Panc1 (cell line): Measurements from ENCODE around the gene DOK7. TPM values are rescaled to one million over a fixed set of nuclear protein-coding genes. Genes with fewer than 3 reads are reported as not detected.

Experiments used
- ATAC-seq: fragments of 200-7000 bp; cut with Tn5 transposase; 2 replicates; pipeline ENCODE4 v1.9.1; 2020; ENCODE audit warnings: mild to moderate bottlenecking, moderate library complexity
- BruUV-seq: library from RNA; stranded (reverse); fragments of 400-500 nt; replicated peaks from 2 replicates; lab custom pipeline; 2021; lab: Mats Ljungman, UMichigan
- CTCF ChIA-PET: fragments of 300-600 bp; sonication (Branson Sonifier 250); formaldehyde crosslinking; loops from one replicate; lab custom pipeline; 2022; ENCODE audit warnings: antibody characterized with exemption; lab: Charles Lee
- POLR2A ChIA-PET: fragments of 300-600 bp; sonication (Branson Sonifier 250); formaldehyde crosslinking; loops from one replicate; lab custom pipeline; 2022; ENCODE audit warnings: antibody characterized with exemption; lab: Charles Lee
- DNase-seq: peaks from one replicate; pipeline ENCODE4 v3.0.0-alpha.2; 2010; ENCODE audit warnings: low read depth, low spot score
- H3K27ac ChIP-seq: 2 replicates; pipeline ENCODE4 v1.5.1; 2011; ENCODE audit warnings: mild to moderate bottlenecking, low read length, inconsistent platforms
- H3K27me3 ChIP-seq: fragments of 200-500 bp; sonication (Bioruptor generic); 2 replicates; pipeline ENCODE4 v1.6.0; 2014; ENCODE audit warnings: low read length, inconsistent platforms; ENCODE audit not compliant: control insufficient read depth, insufficient read depth
- H3K36me3 ChIP-seq: fragments of 200-500 bp; sonication (Bioruptor generic); 2 replicates; pipeline ENCODE4 v1.5.1; 2014; ENCODE audit warnings: inconsistent platforms, mild to moderate bottlenecking, low read length, moderate library complexity; ENCODE audit not compliant: control insufficient read depth, insufficient read depth
- H3K4me1 ChIP-seq: 2 replicates; pipeline ENCODE4 v1.5.1; 2011; ENCODE audit warnings: inconsistent platforms, mild to moderate bottlenecking, low read length, moderate library complexity; ENCODE audit not compliant: control insufficient read depth, insufficient read depth
- H3K4me3 ChIP-seq, 2 experiments: 2 replicates each; pipeline ENCODE4 v1.5.1; 2011 to 2012; ENCODE audit warnings: low read depth in 2 of 2, low read length in 2 of 2, mild to moderate bottlenecking in 2 of 2, inconsistent platforms in 1 of 2, moderate library complexity in 1 of 2
- H3K9me3 ChIP-seq: fragments of 200-500 bp; sonication (Bioruptor generic); 2 replicates; pipeline ENCODE4 v1.5.1; 2014; ENCODE audit warnings: low read depth, mild to moderate bottlenecking, inconsistent platforms, low read length, moderate library complexity; ENCODE audit not compliant: control insufficient read depth, insufficient read depth
- POLR2AphosphoS5 ChIP-seq: IDR thresholded peaks from 2 replicates; pipeline ENCODE4 v1.6.1; 2012; ENCODE audit warnings: mild to moderate bottlenecking, low read depth, low read length, moderate library complexity
- SIN3A ChIP-seq: IDR thresholded peaks from 2 replicates; pipeline ENCODE4 v1.6.1; 2012; ENCODE audit warnings: low read depth, mild to moderate bottlenecking, low read length, moderate library complexity, borderline replicate concordance; ENCODE audit not compliant: insufficient read depth
- TCF7L2 ChIP-seq: IDR thresholded peaks from 2 replicates; pipeline ENCODE4 v1.6.1; 2011; ENCODE audit warnings: mild to moderate bottlenecking, low read depth, low read length, inconsistent platforms
- in situ Hi-C: cut with HindIII; loops from 2 replicates; pipeline ENCODE4 v1.10.0; 2016; ENCODE audit warnings: low sequenced_read_pairs, low pct_unique_long_range_greater_than_20kb
- intact Hi-C: fragments of 100-400 bp; cut with micrococcal nuclease; formaldehyde crosslinking; loops from one replicate; pipeline ENCODE4 v1.10.0; 2022; ENCODE audit not compliant: unreplicated experiment
- total RNA-seq: library from RNA; stranded (reverse); gene quantifications from one replicate; pipeline ENCODE4 v1.2.1, GENCODE V29; 2021; ENCODE audit not compliant: unreplicated experiment
- TF ChIP-seq, protein P1 (sequence below): fragments of 450-650 bp; IDR thresholded peaks from 2 replicates; pipeline ENCODE4 v1.5.1; 2017; ENCODE audit warnings: mild to moderate bottlenecking
- TF ChIP-seq, protein P2 (sequence below), 2 experiments: IDR thresholded peaks; 2 replicates each; pipeline ENCODE4 v1.6.1; 2011 to 2012; ENCODE audit warnings: low read depth in 2 of 2, control low read depth in 1 of 2, low read length in 1 of 2, mild to moderate bottlenecking in 1 of 2, moderate library complexity in 1 of 2; ENCODE audit not compliant: insufficient read depth in 1 of 2

The DOK7 gene
- total RNA-seq, 1 experiment from 2014 or later: 2.4 TPM

DNA sequence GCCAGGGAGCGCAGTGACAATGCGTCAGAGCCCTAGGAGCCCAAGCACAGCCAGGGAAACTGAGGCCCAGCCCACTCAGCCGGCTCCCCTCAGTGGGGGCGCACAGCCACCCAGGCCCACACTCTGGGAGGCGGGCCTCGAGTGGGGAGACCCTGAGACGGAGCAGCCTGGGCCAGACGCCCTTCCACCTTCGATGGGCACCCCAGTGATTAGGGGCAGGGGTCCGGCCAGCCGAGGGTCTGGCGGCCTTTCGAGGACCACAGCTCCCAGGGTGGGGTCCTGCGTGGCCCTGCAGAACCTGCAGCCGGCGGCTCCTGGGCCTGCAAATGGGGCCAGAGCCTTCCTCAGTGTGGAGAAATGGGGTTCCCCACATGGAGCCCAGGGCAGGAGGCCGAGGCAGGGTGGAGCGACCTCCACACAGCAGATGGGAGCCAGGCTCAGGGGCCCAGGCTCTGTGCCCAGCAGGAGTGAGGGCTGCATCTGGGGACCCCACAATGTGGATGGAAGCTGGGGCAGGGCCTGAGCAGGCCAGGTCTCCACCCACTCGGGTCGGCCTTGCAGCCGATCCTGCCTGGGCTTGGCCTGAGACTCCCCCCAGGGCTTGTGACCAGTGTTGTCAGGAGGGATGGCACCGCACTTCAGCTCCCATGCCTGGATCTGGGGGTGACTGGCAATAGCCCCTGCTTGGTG, 16.3 kb upstream of the DOK7 start:
- ATAC-seq (no peak), DNase-seq (no peak)
- no TSS peak for BruUV-seq
- Histone ChIP-seq H3K36me3 (no peaks in the 10 kb centered on the region), H3K4me1 (no peaks in the 10 kb centered on the region), H3K27me3 (no peaks in the 10 kb centered on the region), H3K4me3 (no peak overlapping the region), H3K27ac (no peak overlapping the region), H3K9me3 (no peaks in the 10 kb centered on the region)
- no peak for TF ChIP-seq SIN3A
- TF ChIP-seq, protein P1, sequence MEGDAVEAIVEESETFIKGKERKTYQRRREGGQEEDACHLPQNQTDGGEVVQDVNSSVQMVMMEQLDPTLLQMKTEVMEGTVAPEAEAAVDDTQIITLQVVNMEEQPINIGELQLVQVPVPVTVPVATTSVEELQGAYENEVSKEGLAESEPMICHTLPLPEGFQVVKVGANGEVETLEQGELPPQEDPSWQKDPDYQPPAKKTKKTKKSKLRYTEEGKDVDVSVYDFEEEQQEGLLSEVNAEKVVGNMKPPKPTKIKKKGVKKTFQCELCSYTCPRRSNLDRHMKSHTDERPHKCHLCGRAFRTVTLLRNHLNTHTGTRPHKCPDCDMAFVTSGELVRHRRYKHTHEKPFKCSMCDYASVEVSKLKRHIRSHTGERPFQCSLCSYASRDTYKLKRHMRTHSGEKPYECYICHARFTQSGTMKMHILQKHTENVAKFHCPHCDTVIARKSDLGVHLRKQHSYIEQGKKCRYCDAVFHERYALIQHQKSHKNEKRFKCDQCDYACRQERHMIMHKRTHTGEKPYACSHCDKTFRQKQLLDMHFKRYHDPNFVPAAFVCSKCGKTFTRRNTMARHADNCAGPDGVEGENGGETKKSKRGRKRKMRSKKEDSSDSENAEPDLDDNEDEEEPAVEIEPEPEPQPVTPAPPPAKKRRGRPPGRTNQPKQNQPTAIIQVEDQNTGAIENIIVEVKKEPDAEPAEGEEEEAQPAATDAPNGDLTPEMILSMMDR: no peak
- no peak for TF ChIP-seq POLR2AphosphoS5
- no peak for TF ChIP-seq TCF7L2
- TF ChIP-seq, protein P2, sequence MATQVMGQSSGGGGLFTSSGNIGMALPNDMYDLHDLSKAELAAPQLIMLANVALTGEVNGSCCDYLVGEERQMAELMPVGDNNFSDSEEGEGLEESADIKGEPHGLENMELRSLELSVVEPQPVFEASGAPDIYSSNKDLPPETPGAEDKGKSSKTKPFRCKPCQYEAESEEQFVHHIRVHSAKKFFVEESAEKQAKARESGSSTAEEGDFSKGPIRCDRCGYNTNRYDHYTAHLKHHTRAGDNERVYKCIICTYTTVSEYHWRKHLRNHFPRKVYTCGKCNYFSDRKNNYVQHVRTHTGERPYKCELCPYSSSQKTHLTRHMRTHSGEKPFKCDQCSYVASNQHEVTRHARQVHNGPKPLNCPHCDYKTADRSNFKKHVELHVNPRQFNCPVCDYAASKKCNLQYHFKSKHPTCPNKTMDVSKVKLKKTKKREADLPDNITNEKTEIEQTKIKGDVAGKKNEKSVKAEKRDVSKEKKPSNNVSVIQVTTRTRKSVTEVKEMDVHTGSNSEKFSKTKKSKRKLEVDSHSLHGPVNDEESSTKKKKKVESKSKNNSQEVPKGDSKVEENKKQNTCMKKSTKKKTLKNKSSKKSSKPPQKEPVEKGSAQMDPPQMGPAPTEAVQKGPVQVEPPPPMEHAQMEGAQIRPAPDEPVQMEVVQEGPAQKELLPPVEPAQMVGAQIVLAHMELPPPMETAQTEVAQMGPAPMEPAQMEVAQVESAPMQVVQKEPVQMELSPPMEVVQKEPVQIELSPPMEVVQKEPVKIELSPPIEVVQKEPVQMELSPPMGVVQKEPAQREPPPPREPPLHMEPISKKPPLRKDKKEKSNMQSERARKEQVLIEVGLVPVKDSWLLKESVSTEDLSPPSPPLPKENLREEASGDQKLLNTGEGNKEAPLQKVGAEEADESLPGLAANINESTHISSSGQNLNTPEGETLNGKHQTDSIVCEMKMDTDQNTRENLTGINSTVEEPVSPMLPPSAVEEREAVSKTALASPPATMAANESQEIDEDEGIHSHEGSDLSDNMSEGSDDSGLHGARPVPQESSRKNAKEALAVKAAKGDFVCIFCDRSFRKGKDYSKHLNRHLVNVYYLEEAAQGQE (IDR thresholded peaks at IDR 0.05; ENCODE audit: insufficient read depth in 1 of 2, low read depth in 2 of 2, low read length in 1 of 2): no peak
- POLR2A ChIA-PET: no interaction called here
- CTCF ChIA-PET: no interaction called here
- intact Hi-C loops (no loop called here), in situ Hi-C loops (no loop called here)

DNA sequence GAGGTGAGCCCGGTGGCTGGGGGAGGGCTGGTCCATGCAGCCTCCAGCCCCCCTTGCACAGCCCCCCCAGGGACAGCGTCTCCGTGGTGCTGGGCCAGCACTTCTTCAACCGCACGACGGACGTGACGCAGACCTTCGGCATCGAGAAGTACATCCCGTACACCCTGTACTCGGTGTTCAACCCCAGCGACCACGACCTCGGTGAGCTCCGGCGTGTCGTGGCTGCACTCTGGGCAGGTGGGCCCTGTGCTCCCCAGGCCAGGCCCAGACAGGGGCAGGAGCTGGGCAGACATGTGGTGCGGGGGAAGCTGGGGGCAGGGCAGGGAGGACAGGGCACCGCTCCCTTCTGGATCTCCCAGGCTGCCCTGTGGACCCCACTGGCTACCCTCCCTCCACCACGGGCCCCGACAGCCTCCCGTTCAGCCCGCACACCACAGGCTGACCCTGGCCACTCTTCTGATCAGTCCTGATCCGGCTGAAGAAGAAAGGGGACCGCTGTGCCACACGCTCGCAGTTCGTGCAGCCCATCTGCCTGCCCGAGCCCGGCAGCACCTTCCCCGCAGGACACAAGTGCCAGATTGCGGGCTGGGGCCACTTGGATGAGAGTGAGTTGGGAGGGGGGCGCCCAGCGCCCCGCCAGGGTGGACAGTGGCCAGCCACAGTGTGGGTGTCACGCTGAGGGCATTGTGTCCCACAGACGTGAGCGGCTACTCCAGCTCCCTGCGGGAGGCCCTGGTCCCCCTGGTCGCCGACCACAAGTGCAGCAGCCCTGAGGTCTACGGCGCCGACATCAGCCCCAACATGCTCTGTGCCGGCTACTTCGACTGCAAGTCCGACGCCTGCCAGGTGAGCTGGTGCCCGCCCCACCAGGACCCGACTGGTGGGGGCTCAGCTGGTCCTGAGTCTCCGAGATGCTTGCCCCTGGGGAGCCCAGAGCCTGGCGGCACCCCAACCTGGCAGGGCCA, 15.4 kb upstream of the DOK7 start:
- Histone ChIP-seq H3K36me3 (no peaks in the 10 kb centered on the region), H3K27ac (no peak overlapping the region), H3K4me3 (no peak overlapping the region), H3K4me1 (no peaks in the 10 kb centered on the region), H3K9me3 (no peaks in the 10 kb centered on the region), H3K27me3 (no peaks in the 10 kb centered on the region)
- ChIA-PET CTCF (no interaction called here), POLR2A (no interaction called here)
- ATAC-seq (no peak), DNase-seq (no peak)
- no TSS peak for BruUV-seq
- TF ChIP-seq, protein P2 (IDR thresholded peaks at IDR 0.05; ENCODE audit: insufficient read depth in 1 of 2, low read depth in 2 of 2, low read length in 1 of 2): no peak
- TF ChIP-seq POLR2AphosphoS5: no peak
- no peak for TF ChIP-seq TCF7L2
- TF ChIP-seq SIN3A: no peak
- TF ChIP-seq, protein P1: no peak
- in situ Hi-C loops (no loop called here), intact Hi-C loops (no loop called here)
